GM19025 (cell line): Measurements from ENCODE around the gene DAP3.
A peak's percentile ranks its signal among the peaks of the same experiment; 100 is the strongest.
"Not testable (repeated sequence)": the region's sequence is repeated elsewhere in the genome, so short reads cannot be mapped to it uniquely, and the experiment has no call there.

Experiments used
- ATAC-seq: cut with Tn5 transposase; IDR thresholded peaks from one replicate; pipeline ENCODE4 v1.9.1; 2021; ENCODE audit warnings: mild to moderate bottlenecking, low read depth, moderate library complexity; ENCODE audit not compliant: unreplicated experiment

The DAP3 gene

DNA sequence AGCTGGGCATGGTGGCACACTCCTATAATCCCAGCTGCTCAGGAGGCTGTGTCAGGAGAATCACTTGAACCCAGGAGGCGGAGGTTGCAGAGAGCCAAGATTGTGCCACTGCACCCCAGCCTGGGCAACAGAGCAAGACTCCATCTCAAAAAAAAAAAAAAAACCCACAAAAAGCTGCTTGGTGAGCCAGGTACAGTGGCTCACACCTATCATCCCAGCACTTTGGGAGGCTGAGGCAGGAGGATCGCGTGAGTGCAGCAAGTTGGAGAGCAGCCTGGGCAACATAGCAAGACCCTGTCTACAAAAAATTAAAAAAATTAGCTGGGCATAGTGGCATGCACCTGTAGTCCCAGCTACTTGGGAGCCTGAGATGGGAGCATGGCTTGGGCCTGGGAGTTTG is 26.2 kb downstream of the DAP3 start:
- ATAC-seq: not testable (repeated sequence)

DNA sequence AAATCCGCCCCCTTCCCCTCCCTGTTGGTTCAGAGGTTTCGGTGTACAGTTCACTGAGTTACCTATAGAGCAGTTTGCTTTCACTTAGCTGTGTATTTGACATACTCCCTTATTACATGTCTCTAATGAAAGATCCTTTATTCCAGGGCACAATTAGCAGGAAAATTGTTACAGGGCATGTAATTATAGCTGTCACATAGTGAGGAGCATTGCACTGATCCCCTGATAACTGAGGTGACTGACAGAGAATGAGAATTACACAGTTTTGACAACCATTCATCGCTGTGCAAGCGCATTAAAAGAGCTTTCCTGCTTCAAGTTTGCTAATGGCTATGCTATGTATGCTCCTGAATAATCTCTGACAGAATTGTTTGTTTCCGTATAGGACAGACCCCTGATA is 26.9 kb downstream of the DAP3 start:
- ATAC-seq: no peak

DNA sequence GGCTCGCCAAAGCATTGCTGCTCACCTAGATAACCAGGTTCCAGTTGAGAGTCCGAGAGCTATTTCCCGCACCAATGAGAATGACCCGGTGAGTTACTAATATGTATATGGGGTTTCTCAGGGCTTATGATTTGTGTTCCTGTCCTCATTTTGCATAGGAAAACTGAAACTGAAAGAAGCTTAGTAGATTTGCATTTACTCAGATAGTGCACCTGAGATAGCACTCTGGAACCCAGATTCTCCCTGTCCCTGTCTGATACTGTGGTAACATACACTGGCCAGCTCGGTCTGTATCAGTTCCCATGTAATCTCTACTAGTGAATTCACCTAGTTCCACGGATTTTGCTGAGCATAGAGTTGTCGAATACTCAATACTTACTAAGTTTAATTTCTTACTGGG is 28.1 kb downstream of the DAP3 start:
- peak; percentile 58 for ATAC-seq

DNA sequence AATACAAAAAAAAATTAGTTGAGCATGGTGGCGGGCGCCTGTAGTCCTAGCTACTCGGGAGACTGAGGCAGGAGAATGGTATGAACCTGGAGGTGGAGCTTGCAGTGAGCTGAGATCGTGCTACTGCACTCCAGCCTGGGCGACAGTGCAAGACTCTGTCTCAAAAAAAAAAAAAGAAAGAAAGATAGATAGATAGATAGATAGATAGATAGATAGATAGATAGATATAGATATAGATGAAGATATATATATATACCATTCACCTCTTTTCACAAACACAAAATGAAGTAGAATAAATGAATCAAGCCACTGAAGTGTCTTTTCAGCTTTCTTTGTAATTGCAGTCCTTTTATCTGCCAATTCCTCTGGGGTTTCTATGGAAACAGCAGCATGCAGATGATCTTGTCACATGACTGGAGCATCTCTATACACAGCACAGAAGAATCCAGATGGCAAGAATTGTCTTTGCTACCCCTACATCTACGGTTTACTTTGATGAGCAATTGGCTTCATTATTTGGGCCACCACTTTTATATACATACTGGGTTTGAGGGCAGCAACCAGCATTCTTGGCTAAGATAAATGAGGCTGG is 29.7 kb downstream of the DAP3 start:
- ATAC-seq: not testable (repeated sequence)

DNA sequence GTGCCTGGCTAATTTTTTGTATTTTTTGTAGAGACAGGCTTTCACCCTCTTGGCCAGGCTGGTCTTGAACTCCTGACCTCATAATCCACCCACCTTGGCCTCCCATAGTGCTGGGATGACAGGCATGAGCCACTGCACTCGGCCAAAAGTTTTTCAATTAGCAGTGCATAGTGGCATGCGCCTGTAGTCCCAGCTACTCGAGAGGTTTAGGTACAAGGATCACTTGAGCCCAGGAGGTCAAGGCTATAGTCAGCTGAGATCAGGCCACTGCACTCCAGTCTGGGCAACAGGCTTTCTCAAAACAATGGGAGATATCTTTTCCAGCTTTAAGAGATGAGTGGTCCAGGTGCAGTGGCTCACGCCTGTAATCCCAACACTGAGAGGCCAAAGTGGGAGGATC is 30.8 kb downstream of the DAP3 start:
- ATAC-seq: no peak

DNA sequence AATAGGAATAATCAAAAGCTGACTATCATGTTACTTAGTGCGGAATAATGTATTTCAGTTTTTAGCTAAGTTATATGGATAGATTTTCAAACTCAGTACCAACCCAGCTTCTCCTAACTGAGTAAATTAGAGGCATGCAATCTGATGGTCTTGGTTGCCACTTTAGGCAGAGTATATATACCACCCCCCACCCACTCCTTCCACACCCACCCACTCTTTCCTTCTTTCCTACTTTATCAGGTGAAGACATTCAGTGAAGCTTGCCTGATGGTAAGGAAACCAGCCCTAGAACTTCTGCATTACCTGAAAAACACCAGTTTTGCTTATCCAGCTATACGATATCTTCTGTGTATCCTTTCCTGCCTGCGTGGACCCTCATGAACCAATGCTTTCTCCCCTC is 36.3 kb downstream of the DAP3 start:
- ATAC-seq: no peak

DNA sequence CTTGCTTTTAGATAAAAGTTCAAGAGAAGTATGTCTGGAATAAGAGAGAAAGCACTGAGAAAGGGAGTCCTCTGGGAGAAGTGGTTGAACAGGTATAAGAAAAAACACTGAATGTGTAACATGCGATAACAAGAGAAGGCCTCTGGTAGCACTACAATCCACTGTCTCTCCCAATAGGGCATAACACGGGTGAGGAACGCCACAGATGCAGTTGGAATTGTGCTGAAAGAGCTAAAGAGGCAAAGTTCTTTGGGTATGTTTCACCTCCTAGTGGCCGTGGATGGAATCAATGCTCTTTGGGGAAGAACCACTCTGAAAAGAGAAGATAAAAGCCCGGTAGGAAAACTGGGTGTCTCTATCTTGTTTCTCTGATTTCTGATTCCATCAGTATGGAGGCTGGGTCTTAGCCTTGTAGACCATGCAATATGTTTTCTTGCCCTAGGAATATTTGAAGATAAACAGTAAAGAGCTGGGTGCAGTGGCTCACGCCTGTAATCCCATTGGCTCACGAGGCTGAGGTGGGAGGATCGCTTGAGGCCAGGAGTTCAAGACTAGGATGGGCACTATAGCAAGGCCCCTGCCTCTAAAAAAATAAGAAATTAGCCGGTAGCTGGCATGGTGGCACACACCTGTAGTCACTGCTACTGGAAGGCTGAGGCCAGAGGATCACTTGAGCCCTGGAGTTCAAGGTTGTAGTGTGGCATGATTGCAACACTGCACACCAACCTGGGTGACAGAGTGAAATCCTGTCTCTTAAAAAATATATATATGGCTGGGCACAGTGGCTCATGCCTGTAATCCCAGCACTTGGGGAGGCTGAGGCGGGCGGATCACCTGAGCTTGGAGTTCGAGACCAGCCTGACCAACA is 40.4 kb downstream of the DAP3 start:
- no peak for ATAC-seq

DNA sequence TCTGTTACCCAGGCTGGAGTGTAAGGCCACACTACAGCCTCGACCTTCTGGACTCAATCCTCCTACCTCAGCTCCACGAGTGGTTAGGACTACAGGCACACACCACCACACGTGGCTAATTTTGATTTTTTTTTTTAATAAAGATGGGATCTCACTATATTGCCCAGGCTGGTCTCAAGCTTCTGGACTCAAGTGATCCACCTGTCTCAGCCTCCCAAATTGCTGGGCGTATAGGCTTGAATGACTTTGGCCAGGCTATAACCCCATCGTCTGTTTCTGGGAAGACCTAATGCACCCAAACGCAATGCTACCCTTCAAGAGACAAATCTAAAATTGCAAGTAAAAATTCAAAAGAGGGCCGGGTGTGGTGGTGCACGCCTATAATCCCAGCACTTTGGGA is 52.1 kb downstream of the DAP3 start:
- no peak for ATAC-seq

DNA sequence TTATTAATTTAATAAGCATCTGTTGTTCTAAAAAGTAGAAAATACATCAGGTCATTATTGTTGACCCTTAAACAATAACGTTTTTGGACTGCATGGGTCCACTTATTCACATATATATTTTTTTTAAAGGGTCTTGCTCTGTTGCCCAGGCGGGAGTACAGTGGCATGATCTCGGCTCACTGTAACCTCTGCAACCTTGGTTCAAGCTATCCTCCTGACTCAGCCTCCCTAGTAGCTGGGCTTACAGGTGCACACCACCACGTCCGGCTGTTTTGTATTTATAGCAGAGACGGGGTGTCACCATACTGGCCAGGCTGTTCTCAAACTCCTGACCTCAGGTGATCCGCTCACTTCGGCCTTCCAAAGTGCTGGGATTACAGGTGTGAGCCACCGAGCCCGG is 53.0 kb downstream of the DAP3 start:
- ATAC-seq: no peak

DNA sequence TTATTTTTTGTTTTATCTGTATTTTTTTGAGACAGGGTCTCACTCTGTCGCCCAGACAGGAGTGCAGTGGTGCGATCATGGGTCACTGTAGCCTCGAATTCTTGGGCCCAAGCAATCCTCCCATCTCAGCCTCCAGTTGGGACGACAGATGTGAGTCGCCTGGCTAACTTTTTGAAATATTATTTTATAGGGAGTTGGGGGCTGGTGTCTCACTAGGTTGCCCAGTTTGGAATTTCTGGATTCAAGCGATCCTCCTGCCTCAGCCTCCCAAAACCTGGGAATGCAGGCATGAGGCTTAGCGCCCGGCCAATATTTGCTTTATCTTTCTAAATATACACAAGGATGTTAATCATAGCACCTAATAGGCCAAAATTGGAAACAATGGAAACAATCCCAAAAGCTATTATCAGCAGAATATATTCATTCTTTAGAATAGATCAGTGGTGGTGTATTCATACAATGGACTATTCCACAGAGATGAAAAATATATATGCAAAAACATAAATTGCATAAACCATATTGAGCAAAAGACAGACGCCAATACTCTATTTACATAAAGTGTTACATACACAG is 55.9 kb downstream of the DAP3 start:
- no peak for ATAC-seq

DNA sequence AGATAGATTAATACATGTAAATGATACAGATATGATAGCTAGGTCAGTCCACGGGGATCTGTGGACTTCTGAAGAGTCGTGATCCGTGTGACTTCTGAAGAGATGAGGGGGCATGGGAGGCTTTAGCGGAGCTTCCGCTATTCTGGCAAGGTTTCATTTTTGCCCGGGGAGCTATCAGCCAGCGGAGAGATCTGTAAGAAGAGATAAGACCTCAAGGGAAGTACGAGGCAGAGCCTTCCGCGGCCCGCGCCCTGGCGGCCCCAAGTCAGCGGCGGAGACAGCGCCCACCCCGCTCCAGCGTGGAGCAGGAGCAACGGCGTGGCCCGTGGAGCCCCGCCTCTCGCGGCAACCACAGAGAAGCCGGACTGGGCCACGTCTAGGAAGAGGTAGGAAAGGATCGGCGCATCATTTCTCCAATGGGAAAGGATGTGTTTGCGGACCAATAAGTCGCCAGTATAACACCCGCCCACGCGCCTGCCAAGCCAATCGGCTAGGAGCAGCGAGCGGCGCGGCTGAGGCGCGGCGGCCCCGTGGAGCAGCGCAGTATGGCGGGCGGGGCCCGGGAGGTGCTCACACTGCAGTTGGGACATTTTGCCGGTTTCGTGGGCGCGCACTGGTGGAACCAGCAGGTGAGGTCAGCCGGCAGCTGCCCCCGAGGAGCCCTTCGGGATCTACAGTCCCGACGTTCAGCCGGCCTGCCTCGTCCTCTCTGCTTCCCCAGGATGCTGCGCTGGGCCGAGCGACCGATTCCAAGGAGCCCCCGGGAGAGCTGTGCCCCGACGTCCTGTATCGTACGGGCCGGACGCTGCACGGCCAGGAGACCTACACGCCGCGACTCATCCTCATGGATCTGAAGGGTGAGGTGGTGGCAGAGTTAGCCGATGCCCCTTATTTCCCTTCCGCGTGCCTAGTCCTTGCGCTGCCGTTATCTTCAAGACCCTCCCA is 56.7 kb downstream of the DAP3 start:
- ATAC-seq: peak; percentile 93

DNA sequence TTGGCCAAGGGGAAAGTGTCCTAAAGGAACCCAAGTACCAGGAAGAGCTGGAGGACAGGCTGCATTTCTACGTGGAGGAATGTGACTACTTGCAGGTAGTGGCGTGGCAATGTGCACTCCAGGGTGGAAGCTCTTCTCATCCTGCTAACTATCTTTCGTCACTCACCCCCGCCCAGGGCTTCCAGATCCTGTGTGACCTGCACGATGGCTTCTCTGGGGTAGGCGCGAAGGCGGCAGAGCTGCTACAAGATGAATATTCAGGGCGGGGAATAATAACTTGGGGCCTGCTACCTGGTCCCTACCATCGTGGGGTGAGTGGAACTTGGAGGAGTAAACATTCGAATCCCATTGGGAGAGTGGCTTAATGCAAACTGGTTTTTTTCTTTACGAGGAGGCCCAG is 58.7 kb downstream of the DAP3 start:
- ATAC-seq: not testable (repeated sequence)

DNA sequence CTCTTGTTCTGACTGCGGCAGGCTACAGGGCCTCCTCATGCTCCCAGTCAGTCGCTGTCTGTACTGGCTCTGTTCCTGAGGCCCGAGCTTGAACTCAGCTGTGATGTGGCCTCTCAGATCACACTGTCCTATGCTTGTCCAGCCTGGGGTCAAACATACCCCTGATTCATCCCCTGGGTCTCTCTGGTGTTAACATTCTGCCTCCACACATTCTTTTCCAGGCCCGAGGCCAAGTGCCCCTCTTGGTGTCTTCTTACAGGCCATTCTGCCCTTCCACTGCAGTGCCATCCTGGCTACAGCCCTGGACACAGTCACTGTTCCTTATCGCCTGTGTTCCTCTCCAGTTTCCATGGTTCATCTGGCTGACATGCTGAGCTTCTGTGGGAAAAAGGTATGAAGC is 59.2 kb downstream of the DAP3 start:
- ATAC-seq: not testable (repeated sequence)

DNA sequence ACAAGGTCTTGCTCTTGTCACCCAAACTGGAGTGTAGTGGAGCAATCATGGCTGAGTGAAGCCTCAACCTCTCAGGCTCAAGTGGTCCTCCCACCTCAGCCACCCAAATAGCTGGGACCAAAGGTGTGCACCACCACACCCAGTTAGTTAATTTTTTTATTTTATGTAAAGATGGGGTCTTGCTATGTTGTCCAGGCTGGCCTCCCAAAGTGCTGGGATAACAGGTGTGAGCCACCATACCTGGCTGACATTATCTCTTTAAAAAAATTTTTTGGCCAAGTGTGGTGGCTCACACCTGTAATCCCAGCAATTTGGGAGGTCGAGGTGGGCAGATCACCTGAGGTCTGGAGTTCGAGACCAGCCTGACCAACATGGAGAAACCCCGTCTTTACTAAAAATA is 70.1 kb downstream of the DAP3 start:
- ATAC-seq: not testable (repeated sequence)

DNA sequence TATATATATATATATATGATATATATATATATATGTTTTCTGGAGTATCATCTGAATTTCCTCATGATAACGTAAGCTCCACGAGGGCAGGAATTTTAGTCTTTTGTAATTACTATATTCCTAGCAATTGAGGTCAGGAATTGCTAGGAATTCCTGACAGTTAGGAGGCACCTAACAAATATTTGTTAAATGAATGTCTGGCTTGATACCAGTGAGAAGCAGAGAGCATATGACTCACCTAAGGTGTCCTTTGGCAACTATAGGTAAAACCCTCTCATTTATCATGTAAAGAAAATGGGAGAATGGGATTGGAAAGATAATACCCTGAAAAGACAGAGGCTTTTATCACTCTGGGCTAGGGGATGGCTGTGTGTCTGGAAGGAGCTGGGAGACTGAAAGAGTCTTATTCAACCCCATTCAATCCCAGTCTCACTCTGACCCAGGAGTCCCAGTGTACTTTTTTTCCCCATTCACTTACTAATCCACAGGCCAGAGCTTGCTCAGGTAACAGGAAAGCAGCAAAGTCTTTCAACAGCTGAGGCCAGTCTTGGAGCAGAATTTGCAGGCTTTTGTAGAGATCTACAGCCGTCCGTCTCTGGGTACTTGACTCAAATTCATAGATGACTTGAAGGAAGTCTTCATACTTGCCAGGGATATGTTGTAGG is 71.2 kb downstream of the DAP3 start:
- ATAC-seq: no peak

DNA sequence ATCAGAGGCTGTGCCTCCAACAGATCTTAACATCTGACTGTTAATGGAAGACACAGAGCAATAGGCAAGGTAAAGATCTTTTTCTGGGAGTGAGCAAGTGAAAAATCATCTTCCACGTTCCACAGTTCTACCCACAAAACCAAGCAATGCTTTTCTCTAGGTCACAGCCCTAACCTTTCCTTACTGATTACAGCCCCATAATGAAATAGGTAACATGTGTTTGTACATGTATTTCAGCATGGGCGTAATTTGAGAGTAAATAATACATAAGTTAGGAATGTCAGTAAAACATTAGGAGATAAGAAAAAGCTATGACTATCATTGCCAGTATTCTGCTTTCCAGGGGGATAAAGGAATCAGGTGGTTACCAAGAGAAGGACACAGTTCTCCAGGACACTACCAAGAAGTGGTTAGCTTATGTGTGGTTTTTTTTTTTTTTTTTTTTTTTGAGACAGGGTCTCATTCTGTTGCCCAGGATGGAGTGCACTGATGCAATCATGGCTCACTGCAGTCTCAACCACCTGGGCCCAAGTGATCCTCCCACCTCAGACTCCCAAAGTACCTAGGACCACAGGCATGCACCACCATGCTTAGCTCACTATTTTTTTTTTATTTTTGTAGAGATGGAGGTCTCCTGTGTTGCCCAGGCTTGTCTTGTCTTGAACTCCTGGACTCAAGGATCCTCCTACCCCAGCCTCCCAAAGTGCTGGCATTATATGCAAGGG is 72.0 kb downstream of the DAP3 start:
- ATAC-seq: no peak

DNA sequence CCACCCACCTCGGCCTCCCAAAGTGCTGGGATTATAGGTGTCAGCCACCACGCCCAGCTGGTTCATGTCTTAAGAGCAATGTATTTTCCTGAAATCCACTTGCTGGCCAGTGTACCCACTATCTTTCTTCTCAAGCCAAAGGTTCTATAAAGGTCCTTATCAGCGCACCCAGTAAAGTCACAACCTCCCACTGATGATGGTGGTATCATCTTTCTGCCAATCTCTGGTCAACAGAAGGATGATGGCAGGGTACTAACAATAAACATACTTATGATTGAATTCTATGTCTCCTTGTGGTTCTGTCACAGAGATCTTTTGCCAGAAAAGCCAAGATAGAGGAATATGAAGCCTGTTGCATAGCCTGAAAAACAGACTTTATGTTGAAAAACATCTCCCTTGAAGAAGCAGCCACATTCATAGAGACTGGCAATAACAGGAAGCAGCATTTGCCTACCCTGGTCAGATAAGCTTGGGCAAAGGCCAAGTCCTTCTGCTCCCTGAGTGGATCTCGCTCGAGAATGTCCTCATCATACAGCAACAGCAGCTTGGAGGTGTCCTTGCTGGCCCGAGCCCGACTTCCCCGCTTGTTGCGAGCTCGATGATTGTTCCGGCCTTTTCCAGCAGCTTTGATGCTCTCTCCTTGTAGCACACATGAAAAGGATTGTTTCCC is 73.0 kb downstream of the DAP3 start:
- ATAC-seq: no peak

DNA sequence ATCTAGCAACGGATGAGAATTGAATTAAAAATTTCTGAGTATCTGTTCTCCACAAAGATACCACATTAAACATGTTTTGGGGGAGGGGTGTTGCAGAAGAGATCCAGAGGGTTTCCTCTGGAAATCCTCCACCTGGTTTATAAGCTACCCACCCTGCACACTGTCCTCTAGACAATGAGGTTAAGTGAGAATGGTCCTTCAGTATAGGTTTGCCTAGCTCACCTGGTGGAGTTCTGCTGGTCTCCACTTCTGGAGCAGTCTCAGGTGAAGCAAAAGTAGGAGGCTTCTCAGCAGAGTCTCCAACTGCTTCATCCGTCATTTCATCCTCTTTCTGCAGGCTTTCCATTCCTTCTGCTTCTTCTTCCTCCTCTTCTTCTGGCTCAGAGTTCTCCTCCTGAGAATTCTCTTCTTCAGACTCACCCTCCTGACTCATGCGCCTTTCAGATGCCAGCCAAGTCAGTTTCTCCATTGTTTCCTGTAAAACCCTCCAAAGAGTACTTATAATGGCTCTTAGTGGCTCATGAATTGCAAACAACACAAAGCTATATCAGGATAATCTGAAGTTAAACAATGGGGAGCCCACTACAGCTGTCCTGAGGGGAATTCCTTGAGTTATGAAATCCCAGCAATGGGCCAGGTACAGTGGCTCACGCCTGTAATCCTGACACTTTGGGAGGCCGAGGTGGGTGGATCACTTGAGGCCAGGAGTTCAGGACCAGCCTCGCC is 74.4 kb downstream of the DAP3 start:
- not testable (repeated sequence) for ATAC-seq
